Fibroblast of lung (primary cell): ENCODE results near the gene EGR4. TPM values are rescaled to one million over a fixed set of nuclear protein-coding genes. Genes with fewer than 3 reads are reported as not detected.

Source experiments
- DNase-seq, 2 donors: peaks; one replicate each; pipeline versions ENCODE4 v3.0.0 to v3.0.0-alpha.2; 2010; ENCODE audit warnings: low read depth in 2 of 2
- H2AFZ ChIP-seq: 2 replicates; pipeline ENCODE4 v1.5.1; 2012; ENCODE audit warnings: low read length, control low read depth, inconsistent platforms
- H3K27ac ChIP-seq: 2 replicates; pipeline ENCODE4 v1.5.1; 2011; ENCODE audit warnings: low read length, control low read depth; ENCODE audit not compliant: insufficient read depth
- H3K27me3 ChIP-seq: 2 replicates; pipeline ENCODE4 v1.5.1; 2011; ENCODE audit warnings: mild to moderate bottlenecking, low read length; ENCODE audit not compliant: control insufficient read depth, insufficient read depth
- H3K36me3 ChIP-seq: 2 replicates; pipeline ENCODE4 v1.5.1; 2011; ENCODE audit warnings: low read length; ENCODE audit not compliant: control insufficient read depth, insufficient read depth
- H3K4me1 ChIP-seq: 2 replicates; pipeline ENCODE4 v1.5.1; 2011; ENCODE audit warnings: low read length; ENCODE audit not compliant: control insufficient read depth, insufficient read depth; ENCODE audit errors: extremely low read depth
- H3K4me2 ChIP-seq: 2 replicates; pipeline ENCODE4 v1.5.1; 2011; ENCODE audit warnings: low read length, control low read depth; ENCODE audit not compliant: insufficient read depth; ENCODE audit errors: extremely low read depth
- H3K4me3 ChIP-seq, 4 experiments: fragments of 200-600 bp in 1 of 4; sonication (generic) in 1 of 4; replicated peaks in 1 of 4; 2 replicates each; pipeline ENCODE4 v1.5.1; 2011 to 2016; ENCODE audit warnings: low read length in 4 of 4, low read depth in 3 of 4, mild to moderate bottlenecking in 3 of 4, control low read depth in 2 of 4, inconsistent platforms in 1 of 4, mixed read lengths in 1 of 4; ENCODE audit not compliant: insufficient read depth in 1 of 4; ENCODE audit errors: control extremely low read depth in 1 of 4
- H3K79me2 ChIP-seq: 2 replicates; pipeline ENCODE4 v1.5.1; 2012; ENCODE audit warnings: mild to moderate bottlenecking, low read length, inconsistent platforms; ENCODE audit not compliant: control insufficient read depth, insufficient read depth
- H3K9ac ChIP-seq: 2 replicates; pipeline ENCODE4 v1.5.1; 2011; ENCODE audit warnings: mild to moderate bottlenecking, low read length, control low read depth; ENCODE audit not compliant: insufficient read depth
- H3K9me3 ChIP-seq: 2 replicates; pipeline ENCODE4 v1.5.1; 2012; ENCODE audit warnings: low read depth, low read length; ENCODE audit not compliant: control insufficient read depth, insufficient read depth
- H4K20me1 ChIP-seq: 2 replicates; pipeline ENCODE4 v1.5.1; 2011; ENCODE audit warnings: low read length; ENCODE audit not compliant: control insufficient read depth, insufficient read depth; ENCODE audit errors: extremely low read depth
- CTCF ChIP-seq, 2 donors: IDR thresholded peaks in 1 of 2; conservative IDR thresholded peaks in 1 of 2; 1 replicate in 1 of 2; 2 replicates in 1 of 2; pipeline ENCODE4 v1.5.1; 2011 to 2012; ENCODE audit warnings: low read length in 2 of 2, control low read depth in 1 of 2, inconsistent platforms in 1 of 2, low read depth in 1 of 2, mild to moderate bottlenecking in 1 of 2
- EZH2 ChIP-seq: IDR thresholded peaks from 2 replicates; pipeline ENCODE4 v1.5.1; 2012; ENCODE audit warnings: low read length, control low read depth, mild to moderate bottlenecking; ENCODE audit errors: missing control alignments
- polyA plus RNA-seq, 2 donors: library from polyadenylated mRNA; depleted of rRNA in 1 of 2; stranded (reverse) in 1 of 2; unstranded in 1 of 2; fragments of >200 nt; gene quantifications; 2 replicates each; pipeline ENCODE4 v1.2.1, GENCODE V29; 2011 to 2012; ENCODE audit warnings: missing spikeins in 1 of 2
- total RNA-seq: library from RNA; depleted of rRNA; stranded (reverse); fragments of >200 nt; gene quantifications from 2 replicates; pipeline ENCODE4 v1.2.1, GENCODE V29; 2014

The EGR4 gene
- total and polyA plus RNA-seq, 2 donors (not counting 1 experiment from before 2014, with no cell fraction given) = not detected

- DNase-seq = no peak
- H3K36me3 ChIP-seq = no peaks in the 10 kb centered on the region
- H3K9me3 ChIP-seq = no peaks in the 10 kb centered on the region
- TF ChIP-seq EZH2 = no peak
- TF ChIP-seq CTCF (conservative IDR thresholded peaks at IDR 0.05 in 1 of 2, IDR thresholded peaks at IDR 0.05 in 1 of 2; ENCODE audit: low read depth in 1 of 2, low read length in 2 of 2) = no peak
- H2AFZ ChIP-seq = no peak overlapping the region
- H3K27me3 ChIP-seq = peaks cover 37% of the 10 kb centered on the region
- no peak overlapping the region for H3K4me3 ChIP-seq
- no peak overlapping the region for H3K9ac ChIP-seq
- H3K4me2 ChIP-seq = no peak overlapping the region
- H3K4me1 ChIP-seq = no peaks in the 10 kb centered on the region
- no peak overlapping the region for H3K27ac ChIP-seq
- no peaks in the 10 kb centered on the region for H4K20me1 ChIP-seq
- H3K79me2 ChIP-seq = no peaks in the 10 kb centered on the region
Measured at GRCh38 chr2:73272270-73272669, 21.1 kb downstream of the EGR4 start.

GRCh38 chr2:73269686-73270465 is 23.5 kb downstream of the EGR4 start:
- DNase-seq = no peak
- no peak for TF ChIP-seq CTCF (conservative IDR thresholded peaks at IDR 0.05 in 1 of 2, IDR thresholded peaks at IDR 0.05 in 1 of 2; ENCODE audit: low read depth in 1 of 2, low read length in 2 of 2)
- peak; percentile 57 for TF ChIP-seq EZH2

GRCh38 chr2:73268830-73269685 is 24.3 kb downstream of the EGR4 start:
- Histone ChIP-seq H3K36me3 (no peaks in the 10 kb centered on the region), H3K27ac (no peak overlapping the region), H3K9ac (no peak overlapping the region), H3K9me3 (no peaks in the 10 kb centered on the region), H3K27me3 (peaks cover 38% of the 10 kb centered on the region), H3K4me1 (no peaks in the 10 kb centered on the region), H3K79me2 (no peaks in the 10 kb centered on the region), H3K4me2 (peak overlapping the region; percentile 13), H2AFZ (no peak overlapping the region), H3K4me3 (no peak overlapping the region), H4K20me1 (no peaks in the 10 kb centered on the region)
- TF ChIP-seq CTCF (conservative IDR thresholded peaks at IDR 0.05 in 1 of 2, IDR thresholded peaks at IDR 0.05 in 1 of 2; ENCODE audit: low read depth in 1 of 2, low read length in 2 of 2) (no peak), EZH2 (peak; percentile 32)
- DNase-seq = peak; percentile 17 to 32

More at GRCh38 chr2:73269686-73270465, 23.5 kb downstream of the EGR4 start:
- Histone ChIP-seq H3K36me3 (no peaks in the 10 kb centered on the region), H3K4me1 (no peaks in the 10 kb centered on the region), H4K20me1 (no peaks in the 10 kb centered on the region), H3K27me3 (peaks cover 38% of the 10 kb centered on the region), H2AFZ (no peak overlapping the region), H3K4me2 (no peak overlapping the region), H3K4me3 (no peak overlapping the region), H3K27ac (no peak overlapping the region), H3K79me2 (no peaks in the 10 kb centered on the region), H3K9ac (no peak overlapping the region), H3K9me3 (no peaks in the 10 kb centered on the region)
